DMS153 treated with DMSO at 0.1 percent for 48 hours (cell line): ENCODE measurements around the gene SOX5.
"Not testable (repeated sequence)": the region's sequence is repeated elsewhere in the genome, so short reads cannot be mapped to it uniquely, and the experiment has no call there.

Source experiments
- DNase-seq: peaks from one replicate; lab custom pipeline; 2025; ENCODE audit not compliant: unreplicated experiment; lab: John Stamatoyannopoulos, UW

Gene SOX5

GRCh38 chr12:23909551-23909950 is 39.9 kb downstream of the SOX5 start:
- DNase-seq, result no peak

GRCh38 chr12:23906329-23906728 is 43.1 kb downstream of the SOX5 start:
- no peak for DNase-seq

GRCh38 chr12:23899434-23899833 is 50.0 kb downstream of the SOX5 start:
- DNase-seq, result no peak

- no peak for DNase-seq
Observed at GRCh38 chr12:23898121-23898520, 51.3 kb downstream of the SOX5 start.

- DNase-seq, result peak; percentile 62
Observed at GRCh38 chr12:23895792-23896218, 53.7 kb downstream of the SOX5 start.

GRCh38 chr12:23893611-23894010 is 55.9 kb downstream of the SOX5 start:
- no peak for DNase-seq

GRCh38 chr12:23891115-23891514 is 58.4 kb downstream of the SOX5 start:
- no peak for DNase-seq

GRCh38 chr12:23889069-23889440 is 60.4 kb downstream of the SOX5 start:
- DNase-seq, result no peak

- DNase-seq, result no peak
Observed at GRCh38 chr12:23888396-23889068, 60.9 kb downstream of the SOX5 start.

GRCh38 chr12:23887055-23887835 is 62.2 kb downstream of the SOX5 start:
- peak; percentile 9 for DNase-seq

GRCh38 chr12:23885394-23885793 is 64.1 kb downstream of the SOX5 start:
- DNase-seq, result no peak

- DNase-seq, result no peak
Observed at GRCh38 chr12:23884909-23885308, 64.6 kb downstream of the SOX5 start.

GRCh38 chr12:23880988-23881387 is 68.5 kb downstream of the SOX5 start:
- DNase-seq, result no peak

GRCh38 chr12:23876618-23877017 is 72.9 kb downstream of the SOX5 start:
- DNase-seq, result not testable (repeated sequence)

- DNase-seq, result no peak
Observed at GRCh38 chr12:23867794-23868193, 81.7 kb downstream of the SOX5 start.

GRCh38 chr12:23862701-23863100 is 86.8 kb downstream of the SOX5 start:
- no peak for DNase-seq

GRCh38 chr12:23860019-23860418 is 89.5 kb downstream of the SOX5 start:
- DNase-seq, result no peak

GRCh38 chr12:23857178-23857577 is 92.3 kb downstream of the SOX5 start:
- DNase-seq, result no peak

- DNase-seq, result no peak
Observed at GRCh38 chr12:23855813-23856212, 93.7 kb downstream of the SOX5 start.

- no peak for DNase-seq
Observed at GRCh38 chr12:23854598-23854997, 94.9 kb downstream of the SOX5 start.

GRCh38 chr12:23853640-23854039 is 95.8 kb downstream of the SOX5 start:
- no peak for DNase-seq

- no peak for DNase-seq
Observed at GRCh38 chr12:23851602-23852001, 97.9 kb downstream of the SOX5 start.

GRCh38 chr12:23847857-23848256 is 101.6 kb downstream of the SOX5 start:
- no peak for DNase-seq
